ENCODE results near the gene OPCML.

GRCh38 chr11:133541720-133542095, 9.4 kb upstream of the OPCML start:
- TF ChIP-seq ZNF672 (CRISPR knock-in tag; IDR thresholded peaks at IDR 0.05) (no peak), CREB1 (IDR thresholded peaks at IDR 0.05) (no peak), CREB1 (CRISPR knock-in tag; IDR thresholded peaks at IDR 0.05) (no peak), POLR2A (IDR thresholded peaks at IDR 0.05; ENCODE audit: insufficient read depth in 1 of 2, low read depth in 2 of 2, low read length in 2 of 2) (no peak), PCBP2 (optimal IDR thresholded peaks at IDR 0.05; ENCODE audit: low read depth, low read length, poor library complexity, severe bottlenecking) (no peak), ZUFSP (CRISPR knock-in tag; IDR thresholded peaks at IDR 0.05; ENCODE audit: borderline replicate concordance) (no peak), TAF1 (CRISPR knock-in tag; IDR thresholded peaks at IDR 0.05) (no peak), SP1 (IDR thresholded peaks at IDR 0.05) (no peak), SP1 (CRISPR knock-in tag; IDR thresholded peaks at IDR 0.05) (no peak), SUZ12 (IDR thresholded peaks at IDR 0.05; ENCODE audit: low read depth, low read length) (no peak), ARNTL (CRISPR knock-in tag; IDR thresholded peaks at IDR 0.05) (no peak), CTCF (CRISPR knock-in tag; IDR thresholded peaks at IDR 0.05) (no peak)

Data from HepG2 (cell line).